GDM1 (cell line): ENCODE results near the gene CHST11.
A peak's percentile ranks its signal among the peaks of the same experiment; 100 is the strongest.
"Not testable (repeated sequence)": the region's sequence is repeated elsewhere in the genome, so short reads cannot be mapped to it uniquely, and the experiment has no call there.

ENCODE experiments used
- DNase-seq: peaks from one replicate; lab custom pipeline; 2025; lab: John Stamatoyannopoulos, UW

CHST11 gene

DNA sequence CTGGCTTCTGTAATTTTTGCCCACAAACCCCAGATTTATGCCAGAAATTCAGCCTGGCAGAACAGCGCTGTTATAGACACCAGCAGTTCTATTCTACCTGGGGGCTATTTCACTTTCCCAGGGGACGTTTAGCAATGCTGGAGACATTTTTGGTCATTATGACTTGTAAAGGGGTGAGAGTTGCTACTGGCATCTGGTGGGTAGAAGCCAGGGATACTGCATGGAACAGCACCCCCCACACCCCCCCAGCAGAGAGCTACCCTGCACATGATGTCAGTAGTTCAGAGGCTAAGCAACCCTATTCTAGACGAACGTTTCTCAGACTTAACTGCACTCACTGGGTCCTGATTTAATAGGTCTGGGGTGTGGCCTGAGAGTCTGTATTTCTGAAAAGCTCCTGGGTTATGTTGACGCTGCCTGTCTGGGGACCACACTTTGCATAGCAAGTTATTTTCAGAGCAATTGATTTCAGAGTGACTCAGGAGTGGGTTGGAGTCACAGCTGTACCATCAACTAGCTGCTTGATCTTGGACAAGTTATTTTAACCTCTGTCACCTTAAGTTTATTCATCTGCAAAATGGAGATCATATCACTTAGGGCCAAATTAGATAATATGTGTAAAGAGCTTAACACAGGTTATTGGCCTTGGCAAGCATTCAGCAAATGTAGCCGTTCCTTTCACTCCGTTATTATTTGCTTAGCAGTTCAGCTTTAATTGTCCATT, 48.5 kb downstream of the CHST11 start:
- no peak for DNase-seq

DNA sequence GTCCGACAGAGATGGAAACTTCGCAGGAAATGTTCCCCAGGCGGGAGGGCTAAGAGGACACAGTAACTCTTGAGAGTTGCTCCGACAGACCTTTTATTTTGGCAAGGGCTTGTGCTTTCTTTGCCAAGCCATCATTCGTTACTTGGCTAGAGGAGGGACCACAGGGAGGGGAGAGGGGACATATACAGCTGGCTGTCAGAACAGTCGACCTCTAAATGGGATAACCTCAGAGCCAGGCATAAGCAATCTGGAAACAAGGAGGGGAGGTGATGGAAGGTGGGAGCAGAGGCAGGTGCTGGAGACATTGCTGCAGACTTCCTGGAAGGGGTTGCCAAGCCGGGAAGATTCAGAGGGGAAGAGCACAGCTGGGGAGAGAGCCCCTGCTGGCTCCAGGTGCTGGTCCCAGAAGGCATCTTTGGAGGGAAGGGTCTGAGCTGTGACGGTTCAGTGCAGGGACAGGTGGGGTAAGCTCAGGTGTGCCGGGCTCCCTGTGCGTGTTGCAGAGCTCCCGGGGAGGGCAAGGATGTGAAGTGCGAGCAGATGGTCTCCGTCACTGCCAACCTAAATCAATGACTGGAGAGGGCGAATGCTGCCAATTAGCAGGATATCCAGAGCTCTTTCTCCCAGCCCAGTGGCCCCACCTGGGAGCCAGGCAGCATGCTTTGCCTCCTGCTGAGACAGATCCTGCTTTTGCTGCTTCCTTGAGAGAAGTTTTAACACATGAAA, 50.1 kb downstream of the CHST11 start:
- DNase-seq = no peak

DNA sequence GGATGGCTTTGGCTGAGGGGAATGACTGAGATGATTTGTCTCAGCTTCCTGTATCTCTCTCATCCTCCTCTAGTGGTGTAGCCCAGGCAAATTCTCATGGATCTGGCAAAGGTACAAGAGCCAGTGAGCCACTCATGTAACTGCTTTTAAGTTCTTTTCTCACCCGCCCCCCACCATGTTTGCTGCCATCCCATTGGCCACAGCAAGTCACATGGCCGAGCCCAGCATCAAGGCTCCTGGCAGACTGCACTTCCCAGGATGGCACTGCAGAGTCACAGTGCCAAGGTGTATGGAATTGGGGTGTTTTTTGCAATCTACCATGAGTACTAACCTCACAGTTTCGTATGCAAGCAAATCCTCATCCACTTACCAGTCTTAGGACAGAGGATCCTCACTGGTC, 50.9 kb downstream of the CHST11 start:
- DNase-seq = no peak

DNA sequence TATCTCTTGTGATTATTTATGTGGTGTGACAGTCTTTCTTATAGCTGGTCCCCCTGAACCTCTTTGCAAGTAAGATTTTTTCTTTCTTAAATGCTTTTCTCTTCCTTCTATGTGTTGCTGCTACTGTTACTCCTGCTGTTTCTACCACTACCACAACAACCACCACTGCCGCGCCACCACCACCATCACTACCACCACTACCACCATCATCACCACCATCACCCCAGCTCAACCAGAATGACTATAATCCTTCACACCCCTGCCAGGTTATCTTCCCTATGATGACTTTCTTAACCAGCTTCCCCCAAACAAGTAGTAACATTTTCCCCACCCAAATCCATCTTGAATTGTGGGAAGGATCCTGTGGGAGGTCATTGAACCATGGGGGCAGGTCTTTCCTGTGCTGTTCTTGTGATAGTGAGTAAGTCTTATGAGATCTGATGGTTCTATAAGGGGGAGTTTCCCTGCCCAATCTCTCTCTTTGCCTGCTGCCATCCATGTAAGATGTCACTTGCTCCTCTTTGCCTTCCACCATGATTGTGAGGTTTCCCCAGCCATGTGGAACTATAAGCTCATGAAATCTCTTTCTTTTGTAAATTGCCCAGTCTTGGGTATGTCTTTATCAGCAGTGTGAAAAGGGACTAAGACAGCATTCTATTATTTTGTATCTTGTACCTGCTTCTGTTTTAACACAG, 52.2 kb downstream of the CHST11 start:
- DNase-seq = no peak

DNA sequence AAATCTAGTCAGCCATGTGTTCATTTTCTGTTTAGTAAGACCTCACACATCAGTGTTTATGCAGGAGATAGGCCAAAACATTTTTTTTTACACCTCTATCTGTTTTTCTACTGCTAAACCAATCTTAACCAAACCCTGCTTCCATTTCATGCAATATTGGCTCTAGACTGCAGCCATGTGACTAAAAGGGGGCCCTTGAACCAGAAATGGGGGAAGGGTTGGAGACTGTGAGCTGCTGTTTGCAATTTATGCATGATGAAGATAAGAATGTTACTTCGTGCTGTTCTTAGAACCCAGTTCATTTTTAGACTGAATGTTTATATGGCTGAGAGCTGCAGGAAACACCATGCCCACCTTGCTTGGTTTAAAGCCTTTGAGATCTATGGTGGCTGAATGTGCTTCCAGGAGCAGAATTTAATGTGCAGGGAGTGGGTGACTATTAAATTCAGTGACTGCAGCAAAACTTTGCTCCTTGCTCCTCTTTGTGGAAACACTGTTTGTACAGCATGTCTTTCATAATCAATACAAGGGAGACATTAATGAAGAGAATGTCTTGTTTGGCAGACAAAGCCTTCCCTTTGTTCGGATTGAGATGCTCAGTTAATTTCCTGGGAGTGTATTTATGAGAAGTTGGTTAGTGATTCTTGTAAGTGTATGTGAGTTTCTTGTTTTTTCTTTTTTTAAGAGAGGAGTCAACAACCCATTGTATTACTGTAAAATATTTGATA, 53.6 kb downstream of the CHST11 start:
- DNase-seq = no peak

DNA sequence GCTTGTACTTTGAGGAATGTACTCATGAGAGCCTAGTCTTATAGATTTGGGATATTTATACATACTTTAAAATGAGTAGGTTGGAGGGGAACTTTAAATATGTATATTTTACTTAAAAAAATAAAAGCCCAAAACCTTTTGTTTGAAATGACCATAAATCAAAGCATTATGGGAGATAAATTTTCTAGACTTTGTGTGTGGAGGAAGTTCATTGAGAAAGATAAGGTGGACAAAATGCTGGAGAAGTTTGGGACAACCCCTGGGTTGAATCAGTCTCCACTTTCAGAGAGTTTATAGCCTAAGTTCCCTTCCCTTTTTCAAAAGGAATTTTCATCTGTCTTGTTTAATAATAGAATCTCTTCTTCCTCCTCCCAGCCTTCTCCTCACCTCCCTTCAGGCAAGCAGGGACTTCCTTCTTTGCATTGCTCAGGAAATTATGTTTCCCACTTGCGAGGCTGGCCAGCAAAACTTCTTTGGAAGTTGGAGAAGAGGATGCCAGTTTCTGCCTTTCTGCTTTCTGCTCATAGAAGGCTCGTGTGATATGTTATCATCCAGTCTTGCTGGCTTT, 54.2 kb downstream of the CHST11 start:
- DNase-seq = peak; percentile 8

DNA sequence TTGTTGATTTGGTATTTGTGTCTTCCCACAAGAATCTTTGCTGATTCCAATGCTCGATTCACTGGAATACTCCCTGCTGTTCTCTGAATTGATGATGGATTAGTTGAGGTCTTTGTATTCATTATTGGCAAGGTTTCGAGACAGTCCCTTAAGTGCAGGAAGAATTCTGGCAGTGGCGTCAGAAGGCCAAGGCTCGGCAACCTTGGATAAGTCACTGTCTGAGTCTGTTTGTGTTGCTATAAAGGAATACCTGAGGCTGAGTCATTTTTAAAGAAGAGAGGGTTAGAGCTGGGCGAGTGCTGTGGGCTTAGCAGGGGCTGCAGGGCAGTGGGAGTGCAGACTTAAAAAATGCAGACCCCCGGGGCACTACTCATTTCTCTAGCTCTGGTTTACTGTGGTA, 56.9 kb downstream of the CHST11 start:
- DNase-seq = no peak

DNA sequence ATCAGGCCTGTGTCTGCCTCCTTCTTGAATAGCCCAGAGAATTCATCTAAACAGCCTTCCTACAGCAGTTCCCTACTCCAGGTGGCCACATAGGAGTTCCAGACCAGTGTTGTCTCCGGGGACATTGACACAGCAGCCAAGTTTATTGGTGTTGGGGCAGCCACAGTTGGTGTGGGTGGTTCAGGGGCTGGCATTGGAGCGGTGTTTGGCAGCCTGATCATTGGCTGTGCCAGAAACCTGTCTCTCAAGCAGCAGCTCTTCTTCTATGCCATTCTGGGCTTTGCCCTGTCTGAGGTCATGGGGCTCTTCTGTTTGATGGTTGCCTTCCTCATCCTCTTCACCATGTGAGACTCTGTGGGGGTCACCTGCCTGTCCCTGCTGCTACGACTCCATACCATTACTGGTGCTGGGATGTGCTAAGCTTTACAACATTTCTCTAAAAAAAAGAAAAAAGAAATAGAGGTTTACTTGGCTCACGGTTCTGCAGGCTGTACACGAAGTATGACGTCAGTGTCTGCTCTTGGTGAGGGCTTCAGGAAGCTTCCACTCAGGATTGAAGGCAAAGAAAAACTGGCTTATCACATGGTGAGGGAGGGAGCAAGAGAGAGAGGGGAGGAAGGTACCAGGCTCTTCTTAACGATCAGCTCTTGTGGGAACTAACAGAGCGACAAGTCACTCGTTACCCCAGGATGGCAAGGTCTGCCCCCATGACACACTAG, 57.5 kb downstream of the CHST11 start:
- DNase-seq = no peak

DNA sequence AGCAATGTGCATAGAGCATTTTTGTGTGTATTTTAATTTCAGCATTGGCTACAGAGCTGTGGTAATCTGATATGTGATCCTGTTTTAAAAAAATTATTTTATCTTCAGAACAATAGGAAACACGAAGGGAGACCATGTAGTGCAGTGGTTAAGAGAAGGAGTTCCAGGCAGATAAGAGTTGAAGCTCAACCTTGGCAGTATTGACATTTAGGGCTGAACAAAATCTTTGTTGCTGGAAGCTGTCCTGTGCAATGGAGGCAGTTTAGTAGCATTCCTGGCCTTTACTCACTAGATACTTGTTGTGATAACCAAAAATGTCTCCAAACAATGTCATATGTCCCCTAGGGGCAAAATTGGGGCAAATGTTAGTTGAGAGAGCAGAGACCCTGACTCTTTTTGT, 59.2 kb downstream of the CHST11 start:
- DNase-seq = no peak

DNA sequence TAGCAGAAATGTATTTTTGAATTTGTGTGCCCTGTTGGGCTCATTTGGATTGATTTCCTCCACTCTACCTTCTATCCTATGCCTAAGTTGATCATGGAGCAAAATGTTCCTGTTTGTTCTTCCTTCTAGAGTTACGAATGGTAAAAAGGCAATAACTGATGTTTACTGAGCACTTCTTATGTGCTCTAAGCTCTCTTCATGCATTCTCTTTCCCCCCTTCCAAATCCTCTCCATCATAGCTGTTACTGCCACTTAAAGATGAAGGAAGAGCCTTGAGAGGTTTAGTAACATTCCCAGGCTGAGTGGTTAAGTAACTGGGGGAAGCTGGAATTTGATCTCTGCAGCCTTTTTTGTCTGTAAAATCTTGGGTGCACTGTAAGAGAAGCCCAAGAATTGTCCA, 60.1 kb downstream of the CHST11 start:
- DNase-seq = no peak

DNA sequence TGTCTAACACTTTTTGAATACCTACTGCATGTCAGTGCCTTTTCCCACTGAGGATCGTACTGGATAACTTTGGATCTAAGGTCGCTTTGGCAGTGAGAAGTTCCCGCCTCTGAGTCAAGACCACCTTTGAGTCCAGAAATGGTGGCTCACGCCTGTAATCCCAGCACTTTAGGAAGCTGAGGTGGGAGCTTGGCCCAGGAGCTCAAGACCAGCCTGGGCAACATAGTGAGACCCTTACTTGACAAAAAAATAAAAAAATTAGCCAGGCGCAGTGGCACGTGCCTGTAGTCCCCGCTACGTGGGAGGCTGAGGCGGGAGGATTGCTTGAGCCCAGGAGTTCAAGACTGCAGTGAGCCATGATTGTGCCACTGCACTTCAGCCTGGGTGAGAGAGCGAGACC, 61.1 kb downstream of the CHST11 start:
- DNase-seq = no peak

DNA sequence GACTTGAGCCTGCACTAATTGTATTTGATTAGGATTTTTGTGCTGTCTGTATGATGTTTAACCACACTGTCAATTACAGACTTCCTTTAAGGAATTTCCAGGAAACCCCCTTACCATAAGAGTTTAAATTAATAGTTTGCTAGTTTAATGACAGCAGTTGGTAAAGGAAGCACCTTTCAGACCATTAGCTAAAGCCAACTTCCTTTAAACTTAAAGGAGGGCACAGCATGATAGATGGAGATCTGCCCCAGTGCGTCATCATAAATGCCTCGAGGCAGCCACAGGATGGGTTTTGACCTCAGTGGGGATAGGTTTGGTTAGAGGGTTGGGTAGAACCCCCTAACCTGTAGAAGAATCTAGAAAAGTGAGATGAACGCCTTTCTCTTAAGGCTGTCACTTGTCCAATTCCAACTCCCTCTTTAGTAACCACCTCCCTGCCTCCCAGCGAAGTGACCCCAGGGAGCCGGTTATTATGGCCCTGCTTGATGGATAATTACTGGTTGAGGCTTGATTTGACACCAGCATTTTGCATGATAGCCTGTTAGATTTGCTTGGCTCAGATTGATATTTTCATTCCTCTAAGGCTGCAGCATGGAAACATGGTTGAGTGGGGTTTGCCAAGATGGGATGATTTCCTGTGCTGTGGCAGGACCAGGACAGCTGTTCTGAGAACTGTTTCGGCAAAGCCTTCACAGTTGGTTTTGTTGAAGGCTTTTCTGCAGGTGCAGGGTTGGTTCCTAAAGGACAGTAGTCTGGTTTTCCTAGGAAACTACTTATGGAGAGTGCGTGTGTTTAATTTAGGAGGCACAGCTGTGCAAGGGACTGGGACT, 62.7 kb downstream of the CHST11 start:
- peak; percentile 76 for DNase-seq

DNA sequence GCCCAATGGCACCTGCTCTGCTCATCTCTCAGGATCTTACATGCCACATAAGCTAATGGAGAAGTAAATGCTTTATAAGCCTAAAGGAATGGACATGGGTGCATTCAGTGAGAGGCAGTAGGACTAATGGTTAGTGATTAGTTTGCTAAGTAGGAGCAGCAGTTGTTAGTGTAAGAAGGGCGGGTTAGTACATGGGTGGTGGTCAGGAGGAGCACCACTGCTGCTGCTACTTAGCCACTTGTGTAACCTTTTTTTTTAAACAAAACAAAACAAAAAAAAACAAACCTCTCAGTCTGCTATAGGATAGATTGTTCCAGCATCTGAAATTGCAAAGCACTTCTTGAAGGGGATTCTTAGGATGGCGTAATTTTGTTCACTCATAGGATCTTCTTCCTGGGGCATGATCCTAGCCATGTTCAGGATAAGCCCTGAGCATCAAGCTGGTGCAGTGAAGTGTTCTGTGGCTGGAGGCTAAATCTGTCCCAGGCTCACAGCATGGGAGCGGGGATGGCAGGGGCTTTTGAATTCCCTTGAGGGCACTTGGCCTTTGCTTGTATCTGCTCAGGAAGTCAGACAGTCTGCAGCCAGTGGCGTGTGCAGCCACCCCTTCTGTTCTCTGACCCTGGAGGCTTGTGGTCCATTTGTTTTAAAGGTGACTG, 63.6 kb downstream of the CHST11 start:
- DNase-seq = no peak

DNA sequence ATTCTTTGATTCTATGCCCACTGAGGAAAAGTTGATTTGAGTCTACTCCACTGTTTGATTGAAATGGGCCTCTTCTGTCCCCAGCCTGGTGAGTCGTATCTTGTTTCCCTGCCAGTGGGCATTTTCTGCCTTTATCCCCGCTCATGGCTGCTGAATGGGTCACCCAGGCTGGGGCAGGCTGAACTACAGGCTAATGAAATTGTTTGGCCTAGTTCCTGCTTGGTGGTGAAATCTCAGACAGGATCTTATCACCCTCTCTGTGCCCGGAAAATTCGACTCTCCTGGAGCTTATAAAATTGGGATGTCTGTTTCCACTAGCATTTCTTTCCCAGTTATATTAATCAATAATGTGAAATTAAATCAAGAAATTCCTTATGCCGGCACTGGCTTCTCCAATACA, 65.0 kb downstream of the CHST11 start:
- no peak for DNase-seq

DNA sequence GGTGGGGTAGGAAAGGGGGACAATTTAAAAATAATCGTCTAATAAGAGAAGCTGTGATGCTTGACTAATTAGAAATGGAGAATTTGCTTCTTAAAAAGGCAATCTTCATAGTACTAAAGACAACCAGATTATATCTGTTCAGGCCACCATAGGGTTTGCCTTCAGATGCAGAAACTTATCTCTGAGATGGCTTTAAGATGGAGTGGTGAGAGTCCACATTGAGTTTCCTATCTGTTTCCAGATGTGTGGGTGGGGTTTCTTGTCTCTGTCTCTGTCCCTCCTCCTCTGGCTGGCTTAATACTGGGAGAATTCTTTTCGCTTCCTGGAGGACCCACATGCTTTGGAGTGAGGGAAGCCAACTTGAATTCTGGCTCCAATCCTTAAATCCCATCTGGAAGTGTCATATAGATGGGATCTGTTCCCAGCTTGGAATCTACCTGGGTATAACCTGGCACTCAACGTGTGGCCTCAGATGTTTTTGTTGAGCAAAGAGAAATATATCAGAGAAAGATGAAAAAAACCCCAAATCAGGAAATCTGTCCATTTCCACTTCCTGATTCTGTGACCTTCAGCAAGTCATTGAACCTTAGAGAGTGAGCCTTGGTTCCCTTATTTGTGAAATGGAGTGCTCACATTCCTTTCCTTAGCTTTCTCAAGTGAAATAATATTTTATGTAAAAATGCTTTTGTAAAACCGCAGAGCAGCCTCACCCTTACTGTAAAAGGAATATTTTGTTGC, 66.4 kb downstream of the CHST11 start:
- DNase-seq = no peak

DNA sequence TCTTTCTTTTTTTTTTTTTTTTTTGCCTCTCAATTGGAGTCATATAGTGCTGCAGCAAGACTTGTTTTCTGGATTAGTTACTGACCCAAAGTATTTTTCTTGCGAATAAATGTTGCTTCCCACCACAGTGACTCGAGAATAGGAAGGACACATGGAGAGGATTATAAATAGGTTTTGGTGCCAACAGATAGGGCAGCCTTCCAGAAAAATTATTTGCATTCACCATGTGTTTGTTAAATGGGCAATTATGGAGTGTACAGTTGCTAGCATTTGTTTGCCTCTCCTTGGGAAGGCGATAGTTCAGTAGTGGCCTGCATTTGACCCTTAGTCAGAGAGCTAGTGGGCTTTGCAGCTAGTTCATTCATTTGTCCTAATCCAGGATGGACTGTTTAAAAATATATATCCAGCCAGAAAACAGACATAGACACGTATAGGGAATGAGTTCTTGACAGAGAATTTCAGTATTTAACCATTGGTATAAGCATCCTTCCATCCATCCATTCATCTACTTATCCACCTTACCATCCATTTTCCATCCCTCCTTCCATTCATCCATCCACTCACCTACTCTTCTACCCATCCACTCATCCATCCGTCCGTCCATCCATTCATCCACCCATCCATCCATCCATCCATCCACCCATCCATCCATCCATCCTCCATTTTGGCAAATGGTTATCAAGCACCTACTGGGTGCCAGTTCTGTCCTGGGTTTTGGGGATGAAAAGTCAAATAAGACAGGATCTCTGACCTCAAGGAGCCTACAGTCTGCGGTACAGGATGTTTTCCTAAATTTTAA, 67.5 kb downstream of the CHST11 start:
- no peak for DNase-seq

DNA sequence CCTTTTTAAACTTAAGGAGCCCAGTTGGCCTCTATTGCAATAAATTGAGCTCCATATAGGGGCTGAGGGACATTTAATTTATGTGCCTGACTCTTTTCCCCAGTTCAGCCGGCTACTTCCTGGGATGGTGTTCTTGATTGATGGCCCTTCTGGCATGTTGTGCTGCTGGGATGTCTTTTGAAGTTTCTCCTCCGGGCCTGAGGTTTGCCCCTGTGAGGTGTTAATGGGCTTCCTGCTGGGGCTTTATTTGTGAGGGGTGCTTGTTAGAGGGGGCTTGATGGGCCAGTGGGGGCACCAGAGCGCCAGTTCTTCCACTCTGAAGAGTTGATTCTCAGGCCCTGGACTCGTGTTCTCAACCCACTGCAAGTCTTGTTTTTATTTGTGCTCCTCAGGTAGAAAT, 69.6 kb downstream of the CHST11 start:
- no peak for DNase-seq

DNA sequence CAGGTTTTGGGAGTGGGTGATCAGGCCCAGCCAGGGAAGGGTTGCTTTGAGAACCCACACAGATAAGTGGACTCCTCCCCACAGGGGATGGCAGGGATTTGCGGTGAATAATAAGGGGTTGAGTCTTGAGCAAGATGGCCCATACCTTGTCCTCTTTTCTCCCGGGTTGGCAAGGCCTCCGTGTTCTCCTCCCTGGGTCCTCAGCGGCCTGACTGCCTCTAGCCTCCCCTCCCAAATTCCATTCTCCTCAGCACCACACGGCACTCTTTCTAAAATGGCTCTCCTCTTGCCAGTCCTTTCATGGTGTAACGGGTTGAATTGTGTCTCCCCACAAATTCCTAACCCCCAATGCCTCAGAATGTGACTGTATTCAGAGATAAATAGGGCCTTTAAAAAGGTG, 70.0 kb downstream of the CHST11 start:
- DNase-seq = no peak

DNA sequence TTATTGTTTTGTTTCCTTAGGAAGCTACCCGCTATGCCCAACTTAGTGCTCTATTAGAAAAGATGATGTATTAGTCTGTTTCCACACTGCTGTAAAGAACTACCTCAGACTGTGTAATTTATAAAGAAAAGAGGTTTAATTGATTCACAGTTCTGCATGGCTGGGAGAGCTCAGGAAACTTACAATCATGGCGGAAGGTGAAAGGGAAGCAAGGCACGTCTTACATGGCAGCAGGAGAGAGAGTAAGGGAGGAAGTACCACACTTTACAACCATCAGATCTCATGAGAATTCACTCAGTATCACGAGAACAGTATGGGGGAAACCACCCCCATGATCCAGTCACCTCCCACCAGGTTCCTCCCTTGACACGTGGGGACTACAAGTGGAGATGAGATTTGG, 70.9 kb downstream of the CHST11 start:
- DNase-seq = not testable (repeated sequence)
